SK-N-SH treated with all-trans-retinoic acid at 6 μM for 48 hours (cell line): ENCODE measurements around the gene TRIM39.

Experiments used
- ATAC-seq: fragments of 200-7000 bp; cut with Tn5 transposase; 3 replicates; pipeline ENCODE4 v1.9.1; 2020; ENCODE audit warnings: mild to moderate bottlenecking, moderate library complexity
- ARNTL ChIP-seq: fragments of 450-650 bp; formaldehyde crosslinking; IDR thresholded peaks from 2 replicates; pipeline ENCODE4 v1.5.0; 2020; ENCODE audit warnings: low read depth, mild to moderate bottlenecking, moderate library complexity, borderline replicate concordance
- BACH2 ChIP-seq: fragments of 250-450 bp; sonication (Bioruptor Pico); IDR thresholded peaks from 2 replicates; pipeline ENCODE4 v1.9.0; 2021; ENCODE audit warnings: mild to moderate bottlenecking, borderline replicate concordance
- ESRRG ChIP-seq: fragments of 250-450 bp; sonication (Bioruptor Pico); IDR thresholded peaks from 2 replicates; pipeline ENCODE4 v1.6.1; 2021; ENCODE audit warnings: mild to moderate bottlenecking
- GLIS3 ChIP-seq: fragments of 250-450 bp; sonication (Bioruptor Pico); IDR thresholded peaks from 2 replicates; pipeline ENCODE4 v1.5.0; 2020; ENCODE audit warnings: mild to moderate bottlenecking, moderate library complexity
- ISL1 ChIP-seq: fragments of 250-450 bp; sonication (Bioruptor Pico); IDR thresholded peaks from 2 replicates; pipeline ENCODE4 v2.1.2; 2022; ENCODE audit warnings: mild to moderate bottlenecking, moderate library complexity
- OSR1 ChIP-seq: fragments of 250-450 bp; sonication (Bioruptor Pico); IDR thresholded peaks from 2 replicates; pipeline ENCODE4 v1.8.0; 2022; ENCODE audit warnings: moderate library complexity, mild to moderate bottlenecking, inconsistent platforms
- PPARA ChIP-seq: fragments of 250-450 bp; sonication (Bioruptor Pico); IDR thresholded peaks from 2 replicates; pipeline ENCODE4 v1.5.0; 2020; ENCODE audit warnings: mild to moderate bottlenecking, borderline replicate concordance
- RARB ChIP-seq: fragments of 250-450 bp; sonication (Bioruptor Pico); IDR thresholded peaks from 2 replicates; pipeline ENCODE4 v1.8.0; 2021; ENCODE audit warnings: mild to moderate bottlenecking, moderate library complexity
- SNAI2 ChIP-seq: fragments of 250-450 bp; sonication (Bioruptor Pico); IDR thresholded peaks from 2 replicates; pipeline ENCODE4 v1.5.0; 2020; ENCODE audit warnings: mild to moderate bottlenecking, moderate library complexity
- TCF4 ChIP-seq: fragments of 250-450 bp; sonication (Bioruptor Pico); IDR thresholded peaks from 2 replicates; pipeline ENCODE4 v1.8.0; 2021; ENCODE audit warnings: mild to moderate bottlenecking, moderate library complexity, borderline replicate concordance
- TOX ChIP-seq: fragments of 250-450 bp; sonication (Bioruptor Pico); IDR thresholded peaks from 2 replicates; pipeline ENCODE4 v1.8.0; 2021; ENCODE audit warnings: mild to moderate bottlenecking, moderate library complexity, borderline replicate concordance
- ZC3H10 ChIP-seq: fragments of 250-450 bp; sonication (Bioruptor Pico); IDR thresholded peaks from 2 replicates; pipeline ENCODE4 v1.5.1; 2021; ENCODE audit warnings: mild to moderate bottlenecking, moderate library complexity
- ZFP3 ChIP-seq: fragments of 250-450 bp; sonication (Bioruptor Pico); IDR thresholded peaks from 2 replicates; pipeline ENCODE4 v1.5.0; 2020; ENCODE audit warnings: mild to moderate bottlenecking, moderate library complexity
- ZFP30 ChIP-seq: fragments of 450-650 bp; formaldehyde crosslinking; IDR thresholded peaks from 2 replicates; pipeline ENCODE4 v1.5.0; 2022; ENCODE audit warnings: mild to moderate bottlenecking, moderate library complexity
- ZNF565 ChIP-seq: fragments of 450-650 bp; formaldehyde crosslinking; conservative IDR thresholded peaks from 2 replicates; pipeline ENCODE4 v1.5.0; 2020; ENCODE audit warnings: low read depth, mild to moderate bottlenecking, moderate library complexity
- ZNF70 ChIP-seq: fragments of 450-650 bp; formaldehyde crosslinking; IDR thresholded peaks from 2 replicates; pipeline ENCODE4 v1.5.0; 2020; ENCODE audit warnings: mild to moderate bottlenecking, moderate library complexity
- TF ChIP-seq, protein P1 (sequence below): fragments of 250-450 bp; sonication (Bioruptor Pico); IDR thresholded peaks from 2 replicates; pipeline ENCODE4 v1.8.0; 2021; ENCODE audit warnings: low read depth, mild to moderate bottlenecking, moderate library complexity, borderline replicate concordance
- TF ChIP-seq, protein P2 (sequence below): fragments of 250-450 bp; sonication (Bioruptor Pico); IDR thresholded peaks from 2 replicates; pipeline ENCODE4 v1.8.0; 2020; ENCODE audit warnings: mild to moderate bottlenecking, moderate library complexity, borderline replicate concordance
- TF ChIP-seq, protein P3 (sequence below): fragments of 250-450 bp; sonication (Bioruptor Pico); IDR thresholded peaks from 2 replicates; pipeline ENCODE4 v1.5.1; 2020; ENCODE audit warnings: low read depth, mild to moderate bottlenecking, moderate library complexity
- TF ChIP-seq, protein P4 (sequence below): fragments of 250-450 bp; sonication (Bioruptor Pico); IDR thresholded peaks from 2 replicates; pipeline ENCODE4 v1.5.0; 2020; ENCODE audit warnings: mild to moderate bottlenecking, moderate library complexity

Gene TRIM39

DNA sequence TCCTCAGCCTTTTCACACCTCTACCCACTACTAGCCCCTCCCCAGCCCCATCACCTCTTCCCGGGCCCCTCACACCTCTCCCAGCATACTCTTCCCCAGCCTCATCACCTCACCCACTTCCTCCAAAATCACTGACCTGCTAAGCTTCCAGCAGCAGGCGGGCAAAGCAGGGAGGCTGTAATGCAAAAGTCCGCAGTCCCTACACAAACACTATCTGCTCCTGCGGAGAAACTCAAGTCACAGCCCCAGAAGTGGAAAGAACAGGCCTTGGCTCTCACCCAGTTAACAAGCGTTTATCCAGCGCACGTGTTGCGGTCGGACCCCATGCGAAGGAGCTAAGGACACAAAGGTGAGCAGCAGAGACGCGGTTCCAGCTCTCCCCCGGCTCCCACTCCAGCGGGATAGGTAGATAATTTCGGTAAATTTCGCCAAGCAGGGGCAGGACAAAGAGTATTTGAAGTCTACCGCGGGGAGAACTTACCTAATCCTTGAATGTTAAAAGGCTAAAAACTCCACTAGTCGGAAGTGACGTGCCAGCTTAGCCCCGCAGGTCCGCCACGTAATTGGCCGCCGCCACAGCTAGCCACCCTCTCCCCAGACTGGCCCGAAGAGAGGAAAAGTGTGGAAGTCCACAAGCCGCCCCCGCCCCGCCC, 728 bp upstream of the TRIM39 start:
- TF ChIP-seq ZFP3: no peak
- no peak for TF ChIP-seq BACH2 (CRISPR knock-in tag)
- TF ChIP-seq TOX (CRISPR knock-in tag): no peak
- TF ChIP-seq, protein P1, sequence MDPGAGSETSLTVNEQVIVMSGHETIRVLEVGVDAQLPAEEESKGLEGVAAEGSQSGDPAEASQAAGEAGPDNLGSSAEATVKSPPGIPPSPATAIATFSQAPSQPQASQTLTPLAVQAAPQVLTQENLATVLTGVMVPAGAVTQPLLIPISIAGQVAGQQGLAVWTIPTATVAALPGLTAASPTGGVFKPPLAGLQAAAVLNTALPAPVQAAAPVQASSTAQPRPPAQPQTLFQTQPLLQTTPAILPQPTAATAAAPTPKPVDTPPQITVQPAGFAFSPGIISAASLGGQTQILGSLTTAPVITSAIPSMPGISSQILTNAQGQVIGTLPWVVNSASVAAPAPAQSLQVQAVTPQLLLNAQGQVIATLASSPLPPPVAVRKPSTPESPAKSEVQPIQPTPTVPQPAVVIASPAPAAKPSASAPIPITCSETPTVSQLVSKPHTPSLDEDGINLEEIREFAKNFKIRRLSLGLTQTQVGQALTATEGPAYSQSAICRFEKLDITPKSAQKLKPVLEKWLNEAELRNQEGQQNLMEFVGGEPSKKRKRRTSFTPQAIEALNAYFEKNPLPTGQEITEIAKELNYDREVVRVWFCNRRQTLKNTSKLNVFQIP (CRISPR knock-in tag): no peak
- TF ChIP-seq ISL1 (CRISPR knock-in tag): no peak
- TF ChIP-seq SNAI2 (CRISPR knock-in tag): no peak
- TF ChIP-seq, protein P2, sequence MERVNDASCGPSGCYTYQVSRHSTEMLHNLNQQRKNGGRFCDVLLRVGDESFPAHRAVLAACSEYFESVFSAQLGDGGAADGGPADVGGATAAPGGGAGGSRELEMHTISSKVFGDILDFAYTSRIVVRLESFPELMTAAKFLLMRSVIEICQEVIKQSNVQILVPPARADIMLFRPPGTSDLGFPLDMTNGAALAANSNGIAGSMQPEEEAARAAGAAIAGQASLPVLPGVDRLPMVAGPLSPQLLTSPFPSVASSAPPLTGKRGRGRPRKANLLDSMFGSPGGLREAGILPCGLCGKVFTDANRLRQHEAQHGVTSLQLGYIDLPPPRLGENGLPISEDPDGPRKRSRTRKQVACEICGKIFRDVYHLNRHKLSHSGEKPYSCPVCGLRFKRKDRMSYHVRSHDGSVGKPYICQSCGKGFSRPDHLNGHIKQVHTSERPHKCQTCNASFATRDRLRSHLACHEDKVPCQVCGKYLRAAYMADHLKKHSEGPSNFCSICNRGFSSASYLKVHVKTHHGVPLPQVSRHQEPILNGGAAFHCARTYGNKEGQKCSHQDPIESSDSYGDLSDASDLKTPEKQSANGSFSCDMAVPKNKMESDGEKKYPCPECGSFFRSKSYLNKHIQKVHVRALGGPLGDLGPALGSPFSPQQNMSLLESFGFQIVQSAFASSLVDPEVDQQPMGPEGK (CRISPR knock-in tag): no peak
- TF ChIP-seq ESRRG (CRISPR knock-in tag): no peak
- TF ChIP-seq, protein P3, sequence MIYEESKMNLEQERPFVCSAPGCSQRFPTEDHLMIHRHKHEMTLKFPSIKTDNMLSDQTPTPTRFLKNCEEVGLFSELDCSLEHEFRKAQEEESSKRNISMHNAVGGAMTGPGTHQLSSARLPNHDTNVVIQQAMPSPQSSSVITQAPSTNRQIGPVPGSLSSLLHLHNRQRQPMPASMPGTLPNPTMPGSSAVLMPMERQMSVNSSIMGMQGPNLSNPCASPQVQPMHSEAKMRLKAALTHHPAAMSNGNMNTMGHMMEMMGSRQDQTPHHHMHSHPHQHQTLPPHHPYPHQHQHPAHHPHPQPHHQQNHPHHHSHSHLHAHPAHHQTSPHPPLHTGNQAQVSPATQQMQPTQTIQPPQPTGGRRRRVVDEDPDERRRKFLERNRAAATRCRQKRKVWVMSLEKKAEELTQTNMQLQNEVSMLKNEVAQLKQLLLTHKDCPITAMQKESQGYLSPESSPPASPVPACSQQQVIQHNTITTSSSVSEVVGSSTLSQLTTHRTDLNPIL (CRISPR knock-in tag): no peak
- TF ChIP-seq, protein P4, sequence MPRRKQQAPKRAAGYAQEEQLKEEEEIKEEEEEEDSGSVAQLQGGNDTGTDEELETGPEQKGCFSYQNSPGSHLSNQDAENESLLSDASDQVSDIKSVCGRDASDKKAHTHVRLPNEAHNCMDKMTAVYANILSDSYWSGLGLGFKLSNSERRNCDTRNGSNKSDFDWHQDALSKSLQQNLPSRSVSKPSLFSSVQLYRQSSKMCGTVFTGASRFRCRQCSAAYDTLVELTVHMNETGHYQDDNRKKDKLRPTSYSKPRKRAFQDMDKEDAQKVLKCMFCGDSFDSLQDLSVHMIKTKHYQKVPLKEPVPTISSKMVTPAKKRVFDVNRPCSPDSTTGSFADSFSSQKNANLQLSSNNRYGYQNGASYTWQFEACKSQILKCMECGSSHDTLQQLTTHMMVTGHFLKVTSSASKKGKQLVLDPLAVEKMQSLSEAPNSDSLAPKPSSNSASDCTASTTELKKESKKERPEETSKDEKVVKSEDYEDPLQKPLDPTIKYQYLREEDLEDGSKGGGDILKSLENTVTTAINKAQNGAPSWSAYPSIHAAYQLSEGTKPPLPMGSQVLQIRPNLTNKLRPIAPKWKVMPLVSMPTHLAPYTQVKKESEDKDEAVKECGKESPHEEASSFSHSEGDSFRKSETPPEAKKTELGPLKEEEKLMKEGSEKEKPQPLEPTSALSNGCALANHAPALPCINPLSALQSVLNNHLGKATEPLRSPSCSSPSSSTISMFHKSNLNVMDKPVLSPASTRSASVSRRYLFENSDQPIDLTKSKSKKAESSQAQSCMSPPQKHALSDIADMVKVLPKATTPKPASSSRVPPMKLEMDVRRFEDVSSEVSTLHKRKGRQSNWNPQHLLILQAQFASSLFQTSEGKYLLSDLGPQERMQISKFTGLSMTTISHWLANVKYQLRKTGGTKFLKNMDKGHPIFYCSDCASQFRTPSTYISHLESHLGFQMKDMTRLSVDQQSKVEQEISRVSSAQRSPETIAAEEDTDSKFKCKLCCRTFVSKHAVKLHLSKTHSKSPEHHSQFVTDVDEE (CRISPR knock-in tag): no peak
- no peak for TF ChIP-seq ZFP30 (CRISPR knock-in tag)
- no peak for TF ChIP-seq ARNTL (CRISPR knock-in tag)
- TF ChIP-seq TCF4: no peak
- TF ChIP-seq ZNF565 (CRISPR knock-in tag): no peak
- no peak for TF ChIP-seq GLIS3 (CRISPR knock-in tag)
- TF ChIP-seq, all 23 proteins: peak for 0
- peak; percentile 86 for ATAC-seq

DNA sequence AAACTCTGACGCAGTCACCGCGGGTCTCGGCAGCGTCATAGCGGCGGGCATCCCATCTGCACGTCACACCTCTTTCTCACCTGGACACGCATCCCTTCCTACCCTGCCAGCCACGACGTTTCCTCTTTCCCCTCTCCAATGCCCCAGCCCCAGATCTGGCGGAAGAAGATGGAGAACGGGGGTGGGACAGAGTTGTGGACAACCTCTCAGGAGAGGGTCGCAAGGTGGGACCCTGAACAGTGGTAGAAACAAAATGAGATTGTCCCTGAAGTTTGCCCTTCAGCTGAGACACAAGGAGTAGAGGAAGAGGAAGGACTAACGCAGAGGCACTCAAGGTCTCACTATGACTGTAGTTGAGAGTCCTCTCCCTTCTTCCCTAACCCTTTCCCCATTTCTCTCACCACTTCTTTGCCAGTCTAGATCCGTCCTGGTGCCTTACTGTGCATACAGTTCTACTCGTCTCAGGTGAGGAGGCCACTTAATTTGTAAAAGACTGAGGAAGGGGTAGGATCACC, 562 bp downstream of the TRIM39 start:
- TF ChIP-seq ZFP30 (CRISPR knock-in tag) (no peak), ZFP3 (no peak), ZNF70 (CRISPR knock-in tag) (no peak), ESRRG (CRISPR knock-in tag) (no peak), ZC3H10 (CRISPR knock-in tag) (no peak), BACH2 (CRISPR knock-in tag) (no peak), OSR1 (CRISPR knock-in tag) (no peak), PPARA (no peak), RARB (CRISPR knock-in tag) (no peak)
- TF ChIP-seq, protein P2 (CRISPR knock-in tag): no peak
- TF ChIP-seq, protein P4 (CRISPR knock-in tag): no peak
- ATAC-seq: no peak; the same call in none of the 3 replicates
